ENCODE results near the gene NUDT6. TPM values are rescaled to one million over a fixed set of nuclear protein-coding genes. Genes with fewer than 3 reads are reported as not detected.

The NUDT6 gene
- total RNA-seq, 1 donor from 2014 or later, result 4.0 TPM

DNA sequence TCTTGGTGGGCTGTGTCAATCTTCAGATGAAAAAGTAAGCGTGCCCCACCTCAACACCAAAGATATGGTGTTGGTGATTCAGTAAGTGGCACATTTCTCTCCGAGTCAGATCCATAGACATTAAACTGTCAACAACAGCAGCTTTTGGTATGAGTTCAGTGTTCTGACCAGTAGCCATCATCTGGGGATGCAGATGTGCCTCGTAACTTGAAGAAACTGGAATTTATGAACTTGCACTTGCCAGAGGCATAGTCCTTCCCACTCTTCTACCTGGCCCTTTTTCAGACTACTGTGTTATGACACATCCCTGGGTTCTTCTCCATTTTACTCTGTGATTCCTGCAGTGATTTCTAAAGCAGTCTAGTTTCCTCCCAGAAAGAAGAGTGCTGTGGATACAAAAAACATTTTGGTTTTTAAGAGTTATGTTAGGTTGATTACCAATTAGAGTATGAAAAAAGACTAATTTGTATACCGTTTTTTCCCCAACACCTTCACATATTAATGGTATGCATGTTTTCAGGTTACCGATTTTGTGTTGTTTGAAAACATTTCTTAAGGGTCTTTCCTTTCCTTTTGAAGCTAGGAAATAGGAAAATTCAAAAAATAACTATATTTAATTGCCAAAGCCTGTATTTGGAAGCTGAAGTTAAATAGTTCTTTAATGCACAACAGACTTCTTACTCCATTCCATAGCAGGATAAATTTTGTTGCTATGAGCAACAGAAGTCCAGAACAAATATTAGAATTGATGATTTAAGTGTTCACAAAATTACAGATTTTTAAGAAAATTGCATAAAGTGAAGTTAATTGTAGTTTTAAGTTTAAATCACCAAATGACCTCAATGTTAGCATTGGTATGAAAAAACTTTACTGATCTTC is 39.3 kb downstream of the NUDT6 start:
- Histone ChIP-seq H3K4me2 (ENCODE audit: low read length) (no peak overlapping the region), H3K9me3 (ENCODE audit: insufficient read depth, low read depth, low read length) (no peaks in the 10 kb centered on the region), H3K27ac (ENCODE audit: low read depth, low read length) (no peak overlapping the region), H3K79me2 (ENCODE audit: insufficient read depth, low read length) (peaks cover 7% of the 10 kb centered on the region), H2AFZ (ENCODE audit: low read depth, low read length) (no peak overlapping the region), H3K36me3 (ENCODE audit: insufficient read depth, low read length) (peaks cover 6% of the 10 kb centered on the region), H3K4me3 (ENCODE audit: insufficient read depth, low read depth, low read length) (no peak overlapping the region), H3K27me3 (ENCODE audit: insufficient read depth, low read length) (no peaks in the 10 kb centered on the region), H3K4me1 (ENCODE audit: insufficient read depth, low read length) (no peaks in the 10 kb centered on the region), H3K9ac (ENCODE audit: low read length) (no peak overlapping the region), H4K20me1 (ENCODE audit: insufficient read depth, low read length) (no peaks in the 10 kb centered on the region)
- peaks cover 6% of the 10 kb centered on the region for H3K9me3 Mint-ChIP-seq (ENCODE audit: unreplicated experiment)
- H3K4me3 Mint-ChIP-seq (ENCODE audit: unreplicated experiment), result no peak overlapping the region
- FAIRE-seq, result peak; percentile 45
- H3K4me1 Mint-ChIP-seq (ENCODE audit: low read depth, unreplicated experiment), result peaks cover 14% of the 10 kb centered on the region
- H3K27ac Mint-ChIP-seq (ENCODE audit: unreplicated experiment), result no peak overlapping the region
- H3K27me3 Mint-ChIP-seq (ENCODE audit: low read depth, unreplicated experiment), result no peaks in the 10 kb centered on the region
- DNase-seq (ENCODE audit: low read depth), result no peak
- H3K36me3 Mint-ChIP-seq (ENCODE audit: low read depth, unreplicated experiment), result peaks cover 31% of the 10 kb centered on the region
- TF ChIP-seq EZH2 (IDR thresholded peaks at IDR 0.05; ENCODE audit: insufficient read depth, low read length), result no peak

GRCh38 chr4:122879001-122879400 is 43.4 kb downstream of the NUDT6 start:
- Mint-ChIP-seq H3K27ac (ENCODE audit: unreplicated experiment) (peak overlapping the region; percentile 72), H3K9me3 (ENCODE audit: unreplicated experiment) (peaks cover 6% of the 10 kb centered on the region), H3K4me3 (ENCODE audit: unreplicated experiment) (no peak overlapping the region), H3K27me3 (ENCODE audit: low read depth, unreplicated experiment) (no peaks in the 10 kb centered on the region), H3K36me3 (ENCODE audit: low read depth, unreplicated experiment) (peaks cover 22% of the 10 kb centered on the region), H3K4me1 (ENCODE audit: low read depth, unreplicated experiment) (peaks cover 26% of the 10 kb centered on the region)
- FAIRE-seq (no peak), DNase-seq (ENCODE audit: low read depth) (no peak)
- no peak overlapping the region for H3K4me2 ChIP-seq (ENCODE audit: low read length)
- peaks cover 6% of the 10 kb centered on the region for H3K36me3 ChIP-seq (ENCODE audit: insufficient read depth, low read length)
- no peak for TF ChIP-seq EZH2 (IDR thresholded peaks at IDR 0.05; ENCODE audit: insufficient read depth, low read length)
- TF ChIP-seq, protein P1, sequence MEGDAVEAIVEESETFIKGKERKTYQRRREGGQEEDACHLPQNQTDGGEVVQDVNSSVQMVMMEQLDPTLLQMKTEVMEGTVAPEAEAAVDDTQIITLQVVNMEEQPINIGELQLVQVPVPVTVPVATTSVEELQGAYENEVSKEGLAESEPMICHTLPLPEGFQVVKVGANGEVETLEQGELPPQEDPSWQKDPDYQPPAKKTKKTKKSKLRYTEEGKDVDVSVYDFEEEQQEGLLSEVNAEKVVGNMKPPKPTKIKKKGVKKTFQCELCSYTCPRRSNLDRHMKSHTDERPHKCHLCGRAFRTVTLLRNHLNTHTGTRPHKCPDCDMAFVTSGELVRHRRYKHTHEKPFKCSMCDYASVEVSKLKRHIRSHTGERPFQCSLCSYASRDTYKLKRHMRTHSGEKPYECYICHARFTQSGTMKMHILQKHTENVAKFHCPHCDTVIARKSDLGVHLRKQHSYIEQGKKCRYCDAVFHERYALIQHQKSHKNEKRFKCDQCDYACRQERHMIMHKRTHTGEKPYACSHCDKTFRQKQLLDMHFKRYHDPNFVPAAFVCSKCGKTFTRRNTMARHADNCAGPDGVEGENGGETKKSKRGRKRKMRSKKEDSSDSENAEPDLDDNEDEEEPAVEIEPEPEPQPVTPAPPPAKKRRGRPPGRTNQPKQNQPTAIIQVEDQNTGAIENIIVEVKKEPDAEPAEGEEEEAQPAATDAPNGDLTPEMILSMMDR (IDR thresholded peaks at IDR 0.05; ENCODE audit: insufficient read depth, low read depth, low read length), result no peak
- H2AFZ ChIP-seq (ENCODE audit: low read depth, low read length), result no peak overlapping the region
- peaks cover 16% of the 10 kb centered on the region for H3K79me2 ChIP-seq (ENCODE audit: insufficient read depth, low read length)
- H3K4me1 ChIP-seq (ENCODE audit: insufficient read depth, low read length), result peaks cover 17% of the 10 kb centered on the region
- H3K27me3 ChIP-seq (ENCODE audit: insufficient read depth, low read length), result no peaks in the 10 kb centered on the region
- H3K4me3 ChIP-seq (ENCODE audit: insufficient read depth, low read depth, low read length), result no peak overlapping the region
- no peak overlapping the region for H3K9ac ChIP-seq (ENCODE audit: low read length)
- H3K27ac ChIP-seq (ENCODE audit: low read depth, low read length), result no peak overlapping the region
- no peaks in the 10 kb centered on the region for H3K9me3 ChIP-seq (ENCODE audit: insufficient read depth, low read depth, low read length)
- no peaks in the 10 kb centered on the region for H4K20me1 ChIP-seq (ENCODE audit: insufficient read depth, low read length)

- DNase-seq (ENCODE audit: low read depth) (no peak), FAIRE-seq (no peak)
- peaks cover 12% of the 10 kb centered on the region for H3K9me3 Mint-ChIP-seq (ENCODE audit: unreplicated experiment)
- H3K4me3 ChIP-seq (ENCODE audit: insufficient read depth, low read depth, low read length), result no peak overlapping the region
- TF ChIP-seq, protein P1 (IDR thresholded peaks at IDR 0.05; ENCODE audit: insufficient read depth, low read depth, low read length), result no peak
- no peak for TF ChIP-seq EZH2 (IDR thresholded peaks at IDR 0.05; ENCODE audit: insufficient read depth, low read length)
- H4K20me1 ChIP-seq (ENCODE audit: insufficient read depth, low read length), result no peaks in the 10 kb centered on the region
- no peak overlapping the region for H2AFZ ChIP-seq (ENCODE audit: low read depth, low read length)
- H3K36me3 Mint-ChIP-seq (ENCODE audit: low read depth, unreplicated experiment), result peaks cover 25% of the 10 kb centered on the region
- H3K9me3 ChIP-seq (ENCODE audit: insufficient read depth, low read depth, low read length), result no peaks in the 10 kb centered on the region
- peak overlapping the region; percentile 6 for H3K4me2 ChIP-seq (ENCODE audit: low read length)
- H3K27me3 ChIP-seq (ENCODE audit: insufficient read depth, low read length), result no peaks in the 10 kb centered on the region
- peak overlapping the region; percentile 75 for H3K27ac Mint-ChIP-seq (ENCODE audit: unreplicated experiment)
- peaks cover 41% of the 10 kb centered on the region for H3K4me1 Mint-ChIP-seq (ENCODE audit: low read depth, unreplicated experiment)
- peaks cover 30% of the 10 kb centered on the region for H3K4me1 ChIP-seq (ENCODE audit: insufficient read depth, low read length)
- no peaks in the 10 kb centered on the region for H3K27me3 Mint-ChIP-seq (ENCODE audit: low read depth, unreplicated experiment)
- H3K4me3 Mint-ChIP-seq (ENCODE audit: unreplicated experiment), result no peak overlapping the region
- H3K79me2 ChIP-seq (ENCODE audit: insufficient read depth, low read length), result peaks cover 31% of the 10 kb centered on the region
- H3K27ac ChIP-seq (ENCODE audit: low read depth, low read length), result no peak overlapping the region
- no peak overlapping the region for H3K9ac ChIP-seq (ENCODE audit: low read length)
- no peaks in the 10 kb centered on the region for H3K36me3 ChIP-seq (ENCODE audit: insufficient read depth, low read length)
Measured at GRCh38 chr4:122876456-122876855, 45.9 kb downstream of the NUDT6 start.

All from astrocyte (in vitro differentiated cells and primary cell).